HUES64 (cell line): ENCODE measurements around the gene STXBP4.

ENCODE experiments used
- H3K27ac ChIP-seq: 2 replicates; pipeline ENCODE4 v1.7.0; 2013; ENCODE audit warnings: low read depth, low read length, inconsistent platforms
- H3K27me3 ChIP-seq: 2 replicates; pipeline ENCODE4 v1.6.1; 2013; ENCODE audit warnings: mild to moderate bottlenecking, low read length; ENCODE audit not compliant: insufficient read depth
- H3K36me3 ChIP-seq: 2 replicates; pipeline ENCODE4 v1.6.1; 2013; ENCODE audit warnings: mild to moderate bottlenecking, low read length; ENCODE audit not compliant: insufficient read depth
- H3K4me1 ChIP-seq: 2 replicates; pipeline ENCODE4 v1.6.1; 2013; ENCODE audit warnings: mild to moderate bottlenecking, low read length, moderate library complexity; ENCODE audit not compliant: insufficient read depth
- H3K4me3 ChIP-seq: 2 replicates; pipeline ENCODE4 v1.5.1; 2013; ENCODE audit warnings: mild to moderate bottlenecking, low read length, moderate library complexity
- H3K9ac ChIP-seq: 2 replicates; pipeline ENCODE4 v1.6.1; 2013; ENCODE audit warnings: mild to moderate bottlenecking, low read depth, low read length
- H3K9me3 ChIP-seq: 2 replicates; pipeline ENCODE4 v1.6.1; 2013; ENCODE audit warnings: low read depth, low read length; ENCODE audit not compliant: insufficient read depth
- WGBS: fragments of 150-250, 120-280 bp; methylation state at CpG from one replicate; pipeline ENCODE4 v1.1.7; 2013; ENCODE audit warnings: missing lambda C conversion rate; 5-methylcytosine and 5-hydroxymethylcytosine counted together

STXBP4 gene

GRCh38 chr17:55171634-55172328, 203.2 kb downstream of the STXBP4 start:
- H3K27ac ChIP-seq, result no peak overlapping the region
- no peaks in the 10 kb centered on the region for H3K27me3 ChIP-seq
- no peak overlapping the region for H3K4me3 ChIP-seq
- H3K9me3 ChIP-seq, result peaks cover 13% of the 10 kb centered on the region
- H3K4me1 ChIP-seq, result no peaks in the 10 kb centered on the region
- 98% methylated on average over 4 of the region's 4 CpGs for WGBS
- no peak overlapping the region for H3K9ac ChIP-seq
- H3K36me3 ChIP-seq, result no peaks in the 10 kb centered on the region

GRCh38 chr17:55172612-55173011, 204.0 kb downstream of the STXBP4 start:
- H3K4me3 ChIP-seq, result no peak overlapping the region

GRCh38 chr17:55174133-55174532, 205.6 kb downstream of the STXBP4 start:
- H3K4me1 ChIP-seq, result no peaks in the 10 kb centered on the region
- H3K9ac ChIP-seq, result no peak overlapping the region
- no peak overlapping the region for H3K4me3 ChIP-seq
- H3K9me3 ChIP-seq, result peaks cover 13% of the 10 kb centered on the region
- no peaks in the 10 kb centered on the region for H3K27me3 ChIP-seq
- 100% methylated on average over 1 of the region's 1 CpG for WGBS
- no peaks in the 10 kb centered on the region for H3K36me3 ChIP-seq
- H3K27ac ChIP-seq, result no peak overlapping the region

More at GRCh38 chr17:55172612-55173011, 204.0 kb downstream of the STXBP4 start:
- Histone ChIP-seq H3K27me3 (no peaks in the 10 kb centered on the region), H3K4me1 (no peaks in the 10 kb centered on the region), H3K9me3 (peaks cover 13% of the 10 kb centered on the region), H3K9ac (no peak overlapping the region), H3K36me3 (no peaks in the 10 kb centered on the region), H3K27ac (no peak overlapping the region)
- WGBS, result 94% methylated on average over 2 of the region's 2 CpGs

- Histone ChIP-seq H3K4me1 (no peaks in the 10 kb centered on the region), H3K9ac (no peak overlapping the region), H3K27ac (no peak overlapping the region), H3K36me3 (no peaks in the 10 kb centered on the region), H3K9me3 (peaks cover 13% of the 10 kb centered on the region), H3K27me3 (no peaks in the 10 kb centered on the region), H3K4me3 (no peak overlapping the region)
- 94% methylated on average over 6 of the region's 6 CpGs for WGBS
These were observed 207.3 kb downstream of the STXBP4 start for GRCh38 chr17:55175788-55176427.

- 77% methylated on average over 3 of the region's 3 CpGs for WGBS
- no peak overlapping the region for H3K4me3 ChIP-seq
- no peaks in the 10 kb centered on the region for H3K27me3 ChIP-seq
- no peak overlapping the region for H3K9ac ChIP-seq
- H3K4me1 ChIP-seq, result no peaks in the 10 kb centered on the region
- H3K9me3 ChIP-seq, result peaks cover 13% of the 10 kb centered on the region
- no peaks in the 10 kb centered on the region for H3K36me3 ChIP-seq
- no peak overlapping the region for H3K27ac ChIP-seq
These were observed 208.7 kb downstream of the STXBP4 start for GRCh38 chr17:55177159-55177854.

- Histone ChIP-seq H3K9ac (no peak overlapping the region), H3K4me1 (no peaks in the 10 kb centered on the region), H3K27ac (no peak overlapping the region), H3K36me3 (no peaks in the 10 kb centered on the region), H3K27me3 (no peaks in the 10 kb centered on the region), H3K9me3 (peaks cover 13% of the 10 kb centered on the region), H3K4me3 (no peak overlapping the region)
- WGBS, result 93% methylated on average over 1 of the region's 2 CpGs
These were observed 209.3 kb downstream of the STXBP4 start for GRCh38 chr17:55177855-55178217.

- no peaks in the 10 kb centered on the region for H3K4me1 ChIP-seq
- no peak overlapping the region for H3K9ac ChIP-seq
- 86% methylated on average over 8 of the region's 8 CpGs for WGBS
- no peaks in the 10 kb centered on the region for H3K36me3 ChIP-seq
- H3K27me3 ChIP-seq, result no peaks in the 10 kb centered on the region
- H3K4me3 ChIP-seq, result no peak overlapping the region
- no peak overlapping the region for H3K27ac ChIP-seq
- H3K9me3 ChIP-seq, result no peaks in the 10 kb centered on the region
These were observed 218.6 kb downstream of the STXBP4 start for GRCh38 chr17:55186937-55187770.

- Histone ChIP-seq H3K9me3 (no peaks in the 10 kb centered on the region), H3K27ac (no peak overlapping the region), H3K4me1 (no peaks in the 10 kb centered on the region), H3K9ac (no peak overlapping the region), H3K36me3 (no peaks in the 10 kb centered on the region), H3K27me3 (no peaks in the 10 kb centered on the region), H3K4me3 (no peak overlapping the region)
- WGBS, result 90% methylated on average over 2 of the region's 2 CpGs
These were observed 222.2 kb downstream of the STXBP4 start for GRCh38 chr17:55190748-55191147.

- no peaks in the 10 kb centered on the region for H3K36me3 ChIP-seq
- 91% methylated on average over 2 of the region's 2 CpGs for WGBS
- no peak overlapping the region for H3K9ac ChIP-seq
- no peak overlapping the region for H3K27ac ChIP-seq
- peaks cover 11% of the 10 kb centered on the region; the same call in 1 of the 2 replicates for H3K4me1 ChIP-seq
- H3K27me3 ChIP-seq, result no peaks in the 10 kb centered on the region
- peaks cover 4% of the 10 kb centered on the region; the same call in 1 of the 2 replicates for H3K9me3 ChIP-seq
- no peak overlapping the region for H3K4me3 ChIP-seq
These were observed 230.3 kb downstream of the STXBP4 start for GRCh38 chr17:55198690-55199370.

- Histone ChIP-seq H3K9me3 (peaks cover 8% of the 10 kb centered on the region; the same call in 1 of the 2 replicates), H3K4me3 (no peak overlapping the region), H3K27ac (no peak overlapping the region), H3K36me3 (no peaks in the 10 kb centered on the region), H3K9ac (no peak overlapping the region), H3K4me1 (peaks cover 11% of the 10 kb centered on the region; the same call in 1 of the 2 replicates), H3K27me3 (no peaks in the 10 kb centered on the region)
- 90% methylated on average over 1 of the region's 2 CpGs for WGBS
These were observed 232.3 kb downstream of the STXBP4 start for GRCh38 chr17:55200904-55201303.
